Natural killer cell treated with Interleukin-12 subunit alpha and Interleukin-12 subunit beta and Interleukin-15 and Interleukin-18, amount 100 ng/mL, for 72 hours (primary cell): ENCODE data around the gene CD8B2. TPM values are rescaled to one million over a fixed set of nuclear protein-coding genes. Genes with fewer than 3 reads are reported as not detected.
"Not testable (repeated sequence)": the region's sequence is repeated elsewhere in the genome, so short reads cannot be mapped to it uniquely, and the experiment has no call there.

Source experiments
- ATAC-seq, 2 donors: fragments of 150-1000 bp; cut with Tn5 transposase in 1 of 2; sonication (Bioruptor Pico), chemical (Tn5 transposase) in 1 of 2; 2 replicates each; pipeline ENCODE4 v1.10.0; 2021
- DNase-seq: peaks from one replicate; pipeline ENCODE4 v3.0.0; 2022; ENCODE audit warnings: low spot score
- H3K27ac Mint-ChIP-seq, 2 donors: 1 replicate in 1 of 2; 2 replicates in 1 of 2; pipeline ENCODE4 v1.8.0; 2022; ENCODE audit warnings: mixed read lengths in 2 of 2, mild to moderate bottlenecking in 1 of 2, moderate library complexity in 1 of 2
- H3K27me3 Mint-ChIP-seq, 2 donors: 1 replicate in 1 of 2; 2 replicates in 1 of 2; pipeline ENCODE4 v1.8.0; 2022; ENCODE audit warnings: mixed read lengths in 2 of 2
- H3K36me3 Mint-ChIP-seq: one replicate; pipeline ENCODE4 v1.8.0; 2022; ENCODE audit warnings: mixed read lengths
- H3K4me1 Mint-ChIP-seq, 2 donors: 1 replicate in 1 of 2; 2 replicates in 1 of 2; pipeline ENCODE4 v1.8.0; 2022; ENCODE audit warnings: low read depth in 2 of 2, mixed read lengths in 2 of 2, mild to moderate bottlenecking in 1 of 2
- H3K4me3 Mint-ChIP-seq: one replicate; pipeline ENCODE4 v1.8.0; 2022; ENCODE audit warnings: mixed read lengths
- H3K9me3 Mint-ChIP-seq: 2 replicates; pipeline ENCODE4 v1.8.0; 2022; ENCODE audit warnings: mixed read lengths
- total RNA-seq, 2 donors: library from RNA; stranded (reverse); gene quantifications; one replicate each; pipeline ENCODE4 v1.2.3, GENCODE V29; 2022

CD8B2 gene
- total RNA-seq, 2 donors from 2014 or later: 0.10 to 0.61 TPM

DNA sequence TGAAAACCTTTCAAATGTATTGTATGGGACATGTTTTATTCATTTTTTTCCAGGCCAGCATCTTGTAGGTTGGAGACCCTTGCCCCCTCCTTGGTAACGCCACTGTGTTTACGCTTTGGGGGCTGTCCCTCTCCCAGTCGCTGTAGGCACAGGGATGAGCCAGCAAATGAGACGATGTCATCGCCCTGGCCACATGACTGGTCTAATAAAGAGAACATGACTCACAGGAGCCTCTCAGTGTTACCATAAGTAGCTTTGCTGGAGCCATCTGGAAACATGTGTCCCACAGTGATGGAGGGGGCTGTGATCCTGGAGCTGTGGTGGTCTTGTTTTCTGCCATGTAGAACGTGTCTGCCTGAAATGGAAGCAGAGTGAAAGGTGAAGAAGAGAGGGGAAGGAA, 78.9 kb downstream of the CD8B2 start:
- DNase-seq (no peak), ATAC-seq (no peak)
- Mint-ChIP-seq H3K9me3 (no peaks in the 10 kb centered on the region), H3K27ac (no peak overlapping the region), H3K27me3 (peaks cover 28 to 41% of the 10 kb centered on the region in 2 donors), H3K36me3 (no peaks in the 10 kb centered on the region), H3K4me1 (no peaks in the 10 kb centered on the region), H3K4me3 (no peak overlapping the region)

DNA sequence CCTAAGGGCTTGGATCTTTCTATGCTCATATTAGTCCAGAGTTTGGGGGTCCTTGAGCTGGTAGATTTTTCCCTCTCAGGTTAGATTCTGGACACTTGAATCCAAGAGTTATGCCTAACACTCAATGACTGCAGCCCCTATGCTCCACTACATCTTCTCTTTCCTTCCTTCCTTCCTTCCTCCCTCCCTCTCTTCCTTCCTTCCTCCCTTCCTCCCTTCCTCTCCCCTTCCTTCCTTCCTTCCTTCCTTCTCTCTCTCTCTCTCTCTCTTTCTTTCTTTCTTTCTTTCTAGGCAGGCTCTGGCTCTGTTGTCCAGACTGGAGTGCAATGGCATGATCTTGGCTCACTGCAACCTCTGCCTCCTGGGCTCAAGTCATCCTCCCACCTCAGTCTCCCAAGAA, 79.3 kb downstream of the CD8B2 start:
- not testable (repeated sequence) for H3K27ac Mint-ChIP-seq, DNase-seq, ATAC-seq, H3K4me1 Mint-ChIP-seq, H3K36me3 Mint-ChIP-seq, H3K4me3 Mint-ChIP-seq, H3K9me3 Mint-ChIP-seq
- H3K27me3 Mint-ChIP-seq: peaks cover 32 to 46% of the 10 kb centered on the region in 2 donors

DNA sequence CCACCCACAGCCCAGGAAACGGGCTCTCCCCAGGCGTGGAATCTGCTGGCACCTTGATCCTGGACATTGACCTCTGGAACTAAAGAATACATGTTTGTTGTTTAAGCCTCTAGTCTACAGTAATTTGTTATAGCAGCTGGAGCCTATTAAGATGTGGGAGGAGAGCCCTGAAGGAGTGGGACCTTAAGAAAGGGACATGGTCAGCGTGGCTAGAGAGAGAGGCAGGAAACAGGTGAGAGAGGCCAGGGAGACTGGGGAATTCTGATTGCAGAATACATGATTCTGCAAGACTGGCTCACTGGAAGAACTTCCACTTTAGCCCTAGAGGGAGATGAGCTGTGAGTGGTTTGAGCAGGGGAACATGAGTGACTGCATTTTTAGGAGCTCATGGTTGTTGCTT, 83.2 kb downstream of the CD8B2 start:
- ATAC-seq (no peak), DNase-seq (no peak)
- Mint-ChIP-seq H3K4me3 (no peak overlapping the region), H3K36me3 (no peaks in the 10 kb centered on the region), H3K4me1 (no peaks in the 10 kb centered on the region), H3K27me3 (peaks cover 28 to 35% of the 10 kb centered on the region in 2 donors), H3K27ac (no peak overlapping the region), H3K9me3 (no peaks in the 10 kb centered on the region)

Other genes starting within 250 kb of the CD8B2 start
- under 1 TPM in 1 of 2 donors, not detected in 1; 0.92 TPM for gene RGPD3, start 19.0 kb upstream of the CD8B2 start, total RNA-seq